ENCODE results near the gene SPA17. TPM values are rescaled to one million over a fixed set of nuclear protein-coding genes. Genes with fewer than 3 reads are reported as not detected.

The SPA17 gene
- total RNA-seq (2021) (3.5 to 3.8 TPM (median 3.5 TPM) in 3 replicates), Bru-seq, nascent RNA (percentile 49 among the genes with signal in this experiment)
- long read RNA-seq, experiment 1, transcript SPA17-201 (5 exons, 853 nt) = major isoform, 5 of 5 reads
- long read RNA-seq, experiment 1, partial matches to known transcripts = 0 of 5 reads
- long read RNA-seq, experiment 1, other reads (novel, unspliced or antisense) = 0 of 5 reads
- long read RNA-seq, experiment 2, full-length matches to known transcripts = 7 of 9 reads
- long read RNA-seq, experiment 2, partial matches to known transcripts = 1 of 9 reads
- long read RNA-seq, experiment 2, other reads (novel, unspliced or antisense) = 1 of 9 reads
- long read RNA-seq, experiment 3, transcript SPA17-201 (5 exons, 853 nt) = major isoform, 15 of 15 reads
- long read RNA-seq, experiment 3, partial matches to known transcripts = 0 of 15 reads
- long read RNA-seq, experiment 3, other reads (novel, unspliced or antisense) = 0 of 15 reads

GRCh38 chr11:124673333-124674167, at the start of gene SPA17, which contains the start of gene SIAE:
SPA17 (plus strand) TSS chr11:124673904; CDS start chr11:124675265, 1,361 bp downstream.
SIAE (minus strand) TSS chr11:124673739; CDS start chr11:124673708, 31 bp downstream.
- CTCF ChIA-PET = interaction anchor here (0.6 to 3.1 kb wide), 22 partner anchors 17 to 750 kb away, joined by 3 to 26 read pairs (median 4); partner anchors contain the start of genes ESAM, NRGN, TBRG1 and VSIG2
- Mint-ChIP-seq H3K4me1 (peaks cover 11% of the 10 kb centered on the region), H3K4me3 (peak within 1 kb of the TSS; percentile 90), H3K36me3 (no peaks in the 10 kb centered on the region), H3K27ac (peak within 1 kb of the TSS; percentile 86), H3K9me3 (no peaks in the 10 kb centered on the region), H3K27me3 (ENCODE audit: low read depth) (peaks cover 23% of the 10 kb centered on the region)
- POLR2A ChIA-PET = interaction anchor here (0.6 to 1.0 kb wide), 8 partner anchors 10 to 496 kb away, joined by 3 to 4 read pairs (median 3); partner anchors contain the start of gene ESAM
- peak; percentile 97 for ATAC-seq
- peak; percentile 96 for DNase-seq (ENCODE audit: low spot score)
- TF ChIP-seq, protein P1, sequence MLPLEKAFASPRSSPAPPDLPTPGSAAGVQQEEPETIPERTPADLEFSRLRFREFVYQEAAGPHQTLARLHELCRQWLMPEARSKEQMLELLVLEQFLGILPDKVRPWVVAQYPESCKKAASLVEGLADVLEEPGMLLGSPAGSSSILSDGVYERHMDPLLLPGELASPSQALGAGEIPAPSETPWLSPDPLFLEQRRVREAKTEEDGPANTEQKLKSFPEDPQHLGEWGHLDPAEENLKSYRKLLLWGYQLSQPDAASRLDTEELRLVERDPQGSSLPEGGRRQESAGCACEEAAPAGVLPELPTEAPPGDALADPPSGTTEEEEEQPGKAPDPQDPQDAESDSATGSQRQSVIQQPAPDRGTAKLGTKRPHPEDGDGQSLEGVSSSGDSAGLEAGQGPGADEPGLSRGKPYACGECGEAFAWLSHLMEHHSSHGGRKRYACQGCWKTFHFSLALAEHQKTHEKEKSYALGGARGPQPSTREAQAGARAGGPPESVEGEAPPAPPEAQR (CRISPR knock-in tag; IDR thresholded peaks at IDR 0.05) = no peak
- no peak for TF ChIP-seq ATF2 (CRISPR knock-in tag; IDR thresholded peaks at IDR 0.05; ENCODE audit: borderline replicate concordance, low read depth)
- no peak for TF ChIP-seq ZNF263 (CRISPR knock-in tag; IDR thresholded peaks at IDR 0.05; ENCODE audit: low read depth)
- TF ChIP-seq, protein P2, sequence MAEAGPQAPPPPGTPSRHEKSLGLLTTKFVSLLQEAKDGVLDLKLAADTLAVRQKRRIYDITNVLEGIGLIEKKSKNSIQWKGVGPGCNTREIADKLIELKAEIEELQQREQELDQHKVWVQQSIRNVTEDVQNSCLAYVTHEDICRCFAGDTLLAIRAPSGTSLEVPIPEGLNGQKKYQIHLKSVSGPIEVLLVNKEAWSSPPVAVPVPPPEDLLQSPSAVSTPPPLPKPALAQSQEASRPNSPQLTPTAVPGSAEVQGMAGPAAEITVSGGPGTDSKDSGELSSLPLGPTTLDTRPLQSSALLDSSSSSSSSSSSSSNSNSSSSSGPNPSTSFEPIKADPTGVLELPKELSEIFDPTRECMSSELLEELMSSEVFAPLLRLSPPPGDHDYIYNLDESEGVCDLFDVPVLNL (CRISPR knock-in tag; IDR thresholded peaks at IDR 0.05; ENCODE audit: borderline replicate concordance, low read depth) = no peak
- TF ChIP-seq, protein P3, sequence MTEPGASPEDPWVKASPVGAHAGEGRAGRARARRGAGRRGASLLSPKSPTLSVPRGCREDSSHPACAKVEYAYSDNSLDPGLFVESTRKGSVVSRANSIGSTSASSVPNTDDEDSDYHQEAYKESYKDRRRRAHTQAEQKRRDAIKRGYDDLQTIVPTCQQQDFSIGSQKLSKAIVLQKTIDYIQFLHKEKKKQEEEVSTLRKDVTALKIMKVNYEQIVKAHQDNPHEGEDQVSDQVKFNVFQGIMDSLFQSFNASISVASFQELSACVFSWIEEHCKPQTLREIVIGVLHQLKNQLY (CRISPR knock-in tag; IDR thresholded peaks at IDR 0.05) = no peak
- TF ChIP-seq NR2C2 (CRISPR knock-in tag; IDR thresholded peaks at IDR 0.05) = no peak
- TF ChIP-seq FOXP1 (CRISPR knock-in tag; IDR thresholded peaks at IDR 0.05; ENCODE audit: borderline replicate concordance) = peak; percentile 57
- no peak for TF ChIP-seq ERG (CRISPR knock-in tag; IDR thresholded peaks at IDR 0.05)
- TF ChIP-seq MYBL2 (CRISPR knock-in tag; IDR thresholded peaks at IDR 0.05) = 0 out of 2 replicates have a peak, but pooled peaks have one; percentile 71
- TF ChIP-seq, protein P4, sequence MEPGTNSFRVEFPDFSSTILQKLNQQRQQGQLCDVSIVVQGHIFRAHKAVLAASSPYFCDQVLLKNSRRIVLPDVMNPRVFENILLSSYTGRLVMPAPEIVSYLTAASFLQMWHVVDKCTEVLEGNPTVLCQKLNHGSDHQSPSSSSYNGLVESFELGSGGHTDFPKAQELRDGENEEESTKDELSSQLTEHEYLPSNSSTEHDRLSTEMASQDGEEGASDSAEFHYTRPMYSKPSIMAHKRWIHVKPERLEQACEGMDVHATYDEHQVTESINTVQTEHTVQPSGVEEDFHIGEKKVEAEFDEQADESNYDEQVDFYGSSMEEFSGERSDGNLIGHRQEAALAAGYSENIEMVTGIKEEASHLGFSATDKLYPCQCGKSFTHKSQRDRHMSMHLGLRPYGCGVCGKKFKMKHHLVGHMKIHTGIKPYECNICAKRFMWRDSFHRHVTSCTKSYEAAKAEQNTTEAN (CRISPR knock-in tag; IDR thresholded peaks at IDR 0.05) = no peak
- TF ChIP-seq KAT7 (CRISPR knock-in tag; IDR thresholded peaks at IDR 0.05; ENCODE audit: borderline replicate concordance) = no peak
- TF ChIP-seq, protein P5, sequence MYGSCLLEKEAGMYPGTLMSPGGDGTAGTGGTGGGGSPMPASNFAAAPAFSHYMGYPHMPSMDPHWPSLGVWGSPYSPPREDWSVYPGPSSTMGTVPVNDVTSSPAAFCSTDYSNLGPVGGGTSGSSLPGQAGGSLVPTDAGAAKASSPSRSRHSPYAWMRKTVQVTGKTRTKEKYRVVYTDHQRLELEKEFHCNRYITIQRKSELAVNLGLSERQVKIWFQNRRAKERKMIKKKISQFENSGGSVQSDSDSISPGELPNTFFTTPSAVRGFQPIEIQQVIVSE (CRISPR knock-in tag; IDR thresholded peaks at IDR 0.05; ENCODE audit: borderline replicate concordance) = no peak
- TF ChIP-seq NFATC4 (CRISPR knock-in tag; IDR thresholded peaks at IDR 0.05) = no peak
- no peak for TF ChIP-seq CBFB (CRISPR knock-in tag; IDR thresholded peaks at IDR 0.05; ENCODE audit: low read depth)
- no peak for TF ChIP-seq ZNF232 (CRISPR knock-in tag; IDR thresholded peaks at IDR 0.05)
- no peak for TF ChIP-seq USF1 (CRISPR knock-in tag; IDR thresholded peaks at IDR 0.05)
- TF ChIP-seq MAX (CRISPR knock-in tag; IDR thresholded peaks at IDR 0.05) = peak; percentile 31; the same call in 1 of the 2 replicates
- TF ChIP-seq EMX1 (CRISPR knock-in tag; IDR thresholded peaks at IDR 0.05) = no peak
- TF ChIP-seq ZNF416 (CRISPR knock-in tag; IDR thresholded peaks at IDR 0.05) = no peak
- no peak for TF ChIP-seq IRF1 (CRISPR knock-in tag; IDR thresholded peaks at IDR 0.05)
- peak; percentile 63; the same call in 1 of the 2 replicates for TF ChIP-seq GABPB1 (CRISPR knock-in tag; IDR thresholded peaks at IDR 0.05)
- TF ChIP-seq, protein P6, sequence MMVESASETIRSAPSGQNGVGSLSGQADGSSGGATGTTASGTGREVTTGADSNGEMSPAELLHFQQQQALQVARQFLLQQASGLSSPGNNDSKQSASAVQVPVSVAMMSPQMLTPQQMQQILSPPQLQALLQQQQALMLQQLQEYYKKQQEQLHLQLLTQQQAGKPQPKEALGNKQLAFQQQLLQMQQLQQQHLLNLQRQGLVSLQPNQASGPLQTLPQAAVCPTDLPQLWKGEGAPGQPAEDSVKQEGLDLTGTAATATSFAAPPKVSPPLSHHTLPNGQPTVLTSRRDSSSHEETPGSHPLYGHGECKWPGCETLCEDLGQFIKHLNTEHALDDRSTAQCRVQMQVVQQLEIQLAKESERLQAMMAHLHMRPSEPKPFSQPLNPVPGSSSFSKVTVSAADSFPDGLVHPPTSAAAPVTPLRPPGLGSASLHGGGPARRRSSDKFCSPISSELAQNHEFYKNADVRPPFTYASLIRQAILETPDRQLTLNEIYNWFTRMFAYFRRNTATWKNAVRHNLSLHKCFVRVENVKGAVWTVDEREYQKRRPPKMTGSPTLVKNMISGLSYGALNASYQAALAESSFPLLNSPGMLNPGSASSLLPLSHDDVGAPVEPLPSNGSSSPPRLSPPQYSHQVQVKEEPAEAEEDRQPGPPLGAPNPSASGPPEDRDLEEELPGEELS (CRISPR knock-in tag; IDR thresholded peaks at IDR 0.05) = no peak

All from WTC11 (cell line).